Measurements from ENCODE around the gene HLA-DOB. TPM values are rescaled to one million over a fixed set of nuclear protein-coding genes. Genes with fewer than 3 reads are reported as not detected.
A peak's percentile ranks its signal among the peaks of the same experiment; 100 is the strongest.

Gene HLA-DOB
- total and polyA plus RNA-seq, 2 experiments from 2014 or later, result not detected

DNA sequence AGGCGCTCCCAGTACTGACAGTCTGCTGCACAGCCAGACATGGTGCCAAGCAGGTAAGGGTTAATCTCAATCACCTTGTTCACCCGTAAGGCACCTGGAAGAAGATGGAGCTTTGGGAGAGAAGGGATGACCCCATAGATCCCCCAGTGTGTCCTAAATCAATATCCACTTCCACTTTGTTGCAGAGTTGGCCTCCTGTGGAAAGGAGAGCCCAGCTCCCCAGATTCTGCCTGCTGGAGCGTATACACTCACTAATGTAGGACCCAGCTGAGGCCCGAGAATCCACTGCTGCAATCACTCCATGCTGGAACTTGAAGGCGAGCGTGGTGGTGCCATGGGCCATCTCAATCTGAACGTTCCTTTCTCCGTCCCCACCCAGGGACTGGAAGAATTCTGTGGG is 25.9 kb upstream of the HLA-DOB start:
- Histone ChIP-seq H3K36me3 (ENCODE audit: low read depth) (0 out of 2 replicates have a peak, but pooled peaks cover 9% of the 10 kb centered on the region), H4K20me1 (ENCODE audit: insufficient read depth) (no peaks in the 10 kb centered on the region), H3K9me2 (ENCODE audit: insufficient read depth) (no peaks in the 10 kb centered on the region), H3K4me2 (ENCODE audit: unreplicated experiment) (peak overlapping the region; percentile 93), H2AFZ (no peak overlapping the region), H3K9ac (peak overlapping the region; percentile 97; the same call in 1 of the 2 replicates), H3K27ac (no peak overlapping the region), H3K9me3 (ENCODE audit: low read depth) (no peaks in the 10 kb centered on the region), H3K27me3 (replicated peaks; ENCODE audit: insufficient read depth) (no peaks in the 10 kb centered on the region), H3K4me1 (ENCODE audit: insufficient read depth) (no peaks in the 10 kb centered on the region), H3K79me2 (ENCODE audit: insufficient read depth) (no peaks in the 10 kb centered on the region), H3F3A (ENCODE audit: insufficient read depth) (peaks cover 17% of the 10 kb centered on the region), H3K4me3 (peak overlapping the region; percentile 98; the same call in 1 of the 2 replicates)
- 85 to 92% methylated on average over 8 of the region's 8 CpGs for WGBS, 2 experiments (ENCODE audit: low coverage in 1 of 2, low lambda C conversion rate in 2 of 2, missing lambda C conversion rate in 2 of 2)
- TF ChIP-seq EZH2phosphoT487 (IDR thresholded peaks at IDR 0.05; ENCODE audit: insufficient read depth, low read depth), result no peak
- no peak for DNase-seq
- in situ Hi-C loops (cut with MboI), result no loop called here

DNA sequence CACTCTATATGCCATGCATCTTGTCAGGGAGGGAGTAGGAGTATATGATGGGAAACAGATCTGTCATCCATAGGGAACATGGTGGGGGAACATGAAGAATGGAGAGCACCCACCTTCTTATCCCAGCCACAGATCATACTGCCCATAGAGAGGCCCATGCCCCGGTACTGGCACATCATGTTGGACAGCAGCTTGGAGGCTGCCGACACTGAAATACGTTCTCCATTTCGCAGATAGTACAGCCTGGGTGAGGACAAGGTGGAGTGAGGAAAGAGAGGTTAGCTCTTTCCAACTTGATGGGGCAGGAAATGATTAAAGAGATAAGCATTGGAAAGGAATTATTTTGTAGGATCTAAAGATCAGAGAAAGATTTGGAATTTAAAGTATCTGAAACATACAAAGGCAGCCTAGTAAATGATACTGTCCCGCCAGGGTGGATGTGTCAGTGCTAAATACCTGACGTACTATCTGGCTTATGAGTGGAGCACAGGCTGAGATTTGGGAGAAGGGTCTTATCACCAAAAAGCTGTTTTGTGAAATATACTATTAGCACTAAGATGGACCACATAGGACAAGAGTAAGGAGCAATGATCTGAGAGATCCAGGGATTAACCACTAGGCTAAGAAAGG is 25.3 kb upstream of the HLA-DOB start:
- TF ChIP-seq EZH2 (IDR thresholded peaks at IDR 0.05; ENCODE audit: insufficient read depth, poor library complexity, severe bottlenecking) (no peak), EZH2phosphoT487 (IDR thresholded peaks at IDR 0.05; ENCODE audit: insufficient read depth, low read depth) (no peak)
- Histone ChIP-seq H4K20me1 (ENCODE audit: insufficient read depth) (no peaks in the 10 kb centered on the region), H3K79me2 (ENCODE audit: insufficient read depth) (0 out of 2 replicates have a peak, but pooled peaks cover 4% of the 10 kb centered on the region), H3K4me1 (ENCODE audit: insufficient read depth) (peaks cover 4% of the 10 kb centered on the region; the same call in 1 of the 2 replicates), H3K27ac (no peak overlapping the region), H3K9ac (no peak overlapping the region), H3F3A (ENCODE audit: insufficient read depth) (peaks cover 17% of the 10 kb centered on the region), H3K36me3 (ENCODE audit: low read depth) (0 out of 2 replicates have a peak, but pooled peaks cover 4% of the 10 kb centered on the region), H3K4me3 (no peak overlapping the region), H3K4me2 (ENCODE audit: unreplicated experiment) (no peak overlapping the region), H3K27me3 (replicated peaks; ENCODE audit: insufficient read depth) (no peaks in the 10 kb centered on the region), H3K9me3 (ENCODE audit: low read depth) (no peaks in the 10 kb centered on the region), H2AFZ (no peak overlapping the region), H3K9me2 (ENCODE audit: insufficient read depth) (no peaks in the 10 kb centered on the region)
- WGBS, 2 experiments (ENCODE audit: low coverage in 1 of 2, low lambda C conversion rate in 2 of 2, missing lambda C conversion rate in 2 of 2), result 93 to 96% methylated on average over 6 of the region's 6 CpGs
- in situ Hi-C loops (cut with MboI), result no loop called here
- DNase-seq, result no peak

DNA sequence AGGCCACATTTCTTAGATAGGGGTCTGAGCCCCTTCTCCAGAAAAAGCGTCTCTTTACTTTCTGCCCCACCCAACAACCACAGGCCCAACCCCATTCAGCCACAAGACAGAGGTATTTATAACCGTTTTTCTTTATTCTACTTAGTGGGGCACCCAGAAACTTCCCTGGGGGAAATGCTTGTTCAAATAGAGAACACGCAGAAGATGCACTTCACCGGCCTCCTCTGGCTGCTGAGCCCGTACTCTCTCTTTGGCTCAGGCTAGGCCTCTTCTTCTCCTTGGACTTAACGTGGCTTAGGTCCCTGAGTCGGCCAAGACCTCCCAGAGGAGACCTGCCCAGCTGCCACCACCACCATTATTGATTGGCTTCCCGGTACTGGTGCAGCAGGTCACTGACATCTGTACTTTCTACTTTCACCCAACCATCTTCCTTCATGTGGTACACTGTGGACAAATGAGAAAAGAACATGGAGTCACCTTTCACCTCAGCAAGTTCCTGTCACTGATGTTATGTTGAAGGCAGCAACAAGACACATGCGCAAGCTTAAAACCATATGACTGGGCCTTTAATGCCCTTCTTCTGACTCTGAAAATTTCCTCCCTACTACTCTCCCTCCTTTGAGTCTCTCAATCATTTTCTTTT is 23.9 kb upstream of the HLA-DOB start:
- H3K9me2 ChIP-seq (ENCODE audit: insufficient read depth), result no peaks in the 10 kb centered on the region
- DNase-seq, result no peak
- 87 to 93% methylated on average over 9 of the region's 9 CpGs for WGBS, 2 experiments (ENCODE audit: low coverage in 1 of 2, low lambda C conversion rate in 2 of 2, missing lambda C conversion rate in 2 of 2)
- peaks cover 8% of the 10 kb centered on the region; the same call in 1 of the 2 replicates for H3K4me1 ChIP-seq (ENCODE audit: insufficient read depth)
- H3K9me3 ChIP-seq (ENCODE audit: low read depth), result no peaks in the 10 kb centered on the region
- 0 out of 2 replicates have a peak, but pooled peaks cover 4% of the 10 kb centered on the region for H3K79me2 ChIP-seq (ENCODE audit: insufficient read depth)
- peaks cover 17% of the 10 kb centered on the region for H3F3A ChIP-seq (ENCODE audit: insufficient read depth)
- TF ChIP-seq EZH2 (IDR thresholded peaks at IDR 0.05; ENCODE audit: insufficient read depth, poor library complexity, severe bottlenecking), result no peak
- no peak for TF ChIP-seq EZH2phosphoT487 (IDR thresholded peaks at IDR 0.05; ENCODE audit: insufficient read depth, low read depth)
- no peaks in the 10 kb centered on the region for H3K36me3 ChIP-seq (ENCODE audit: low read depth)
- in situ Hi-C loops (cut with MboI), result no loop called here
- H3K4me3 ChIP-seq, result no peak overlapping the region
- no peak overlapping the region for H3K27ac ChIP-seq
- H3K27me3 ChIP-seq (replicated peaks; ENCODE audit: insufficient read depth), result no peaks in the 10 kb centered on the region
- no peak overlapping the region for H3K4me2 ChIP-seq (ENCODE audit: unreplicated experiment)
- no peak overlapping the region for H2AFZ ChIP-seq
- no peak overlapping the region for H3K9ac ChIP-seq
- H4K20me1 ChIP-seq (ENCODE audit: insufficient read depth), result no peaks in the 10 kb centered on the region

DNA sequence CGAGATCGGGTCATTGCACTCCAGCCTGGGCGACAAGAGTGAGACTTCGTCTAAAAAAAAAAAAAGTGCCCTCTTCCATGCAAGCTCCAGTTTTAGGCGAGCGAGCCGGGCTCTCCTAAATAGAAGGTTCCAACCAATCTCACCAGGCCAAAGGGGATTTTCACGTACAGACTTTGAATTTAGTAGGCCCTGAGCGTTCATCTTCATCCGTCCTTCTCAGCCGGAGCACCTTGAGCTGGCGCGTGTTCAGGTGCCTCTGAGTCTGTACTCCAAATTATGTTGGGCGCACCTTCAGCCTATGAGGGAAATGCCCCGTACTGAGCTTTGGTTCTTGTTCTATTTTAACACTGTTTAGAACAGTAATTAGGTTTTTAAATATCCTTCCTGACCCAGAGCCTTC is 22.6 kb upstream of the HLA-DOB start:
- H3K27ac ChIP-seq, result peak overlapping the region; percentile 87; the same call in 1 of the 2 replicates
- 84 to 89% methylated on average over 15 of the region's 15 CpGs for WGBS, 2 experiments (ENCODE audit: low coverage in 1 of 2, low lambda C conversion rate in 2 of 2, missing lambda C conversion rate in 2 of 2)

More for the DNA sequence above, 22.6 kb upstream of the HLA-DOB start:
- Histone ChIP-seq H3K4me1 (ENCODE audit: insufficient read depth) (peaks cover 8% of the 10 kb centered on the region; the same call in 1 of the 2 replicates), H3K9ac (no peak overlapping the region; the same call in 1 of the 2 replicates), H3K9me3 (ENCODE audit: low read depth) (no peaks in the 10 kb centered on the region), H3K4me3 (no peak overlapping the region), H2AFZ (no peak overlapping the region), H3K9me2 (ENCODE audit: insufficient read depth) (no peaks in the 10 kb centered on the region), H3K4me2 (ENCODE audit: unreplicated experiment) (no peak overlapping the region), H3K79me2 (ENCODE audit: insufficient read depth) (0 out of 2 replicates have a peak, but pooled peaks cover 4% of the 10 kb centered on the region), H3K36me3 (ENCODE audit: low read depth) (no peaks in the 10 kb centered on the region), H3F3A (ENCODE audit: insufficient read depth) (peaks cover 17% of the 10 kb centered on the region), H3K27me3 (replicated peaks; ENCODE audit: insufficient read depth) (no peaks in the 10 kb centered on the region), H4K20me1 (ENCODE audit: insufficient read depth) (no peaks in the 10 kb centered on the region)
- no peak for TF ChIP-seq EZH2 (IDR thresholded peaks at IDR 0.05; ENCODE audit: insufficient read depth, poor library complexity, severe bottlenecking)
- TF ChIP-seq EZH2phosphoT487 (IDR thresholded peaks at IDR 0.05; ENCODE audit: insufficient read depth, low read depth), result no peak
- in situ Hi-C loops (cut with MboI), result no loop called here
- no peak for DNase-seq
